Astrocyte of the cerebellum (primary cell): ENCODE results near the gene LIPT1.
"Not testable (repeated sequence)": the region's sequence is repeated elsewhere in the genome, so short reads cannot be mapped to it uniquely, and the experiment has no call there.

Experiments used
- DNase-seq: peaks from one replicate; pipeline ENCODE4 v3.0.0-alpha.2; 2011; ENCODE audit warnings: low read depth
- H3K4me3 ChIP-seq: 2 replicates; pipeline ENCODE4 v1.5.1; 2011; ENCODE audit warnings: mild to moderate bottlenecking, low read depth, low read length, moderate library complexity
- CTCF ChIP-seq: IDR thresholded peaks from 2 replicates; pipeline ENCODE4 v1.5.1; 2012; ENCODE audit warnings: low read length, low read depth, moderate library complexity, mild to moderate bottlenecking; ENCODE audit errors: missing control alignments
- in situ Hi-C: cut with HindIII; loops from 2 replicates; pipeline ENCODE4 v1.10.0; 2017; ENCODE audit warnings: low sequenced_read_pairs

Gene LIPT1

GRCh38 chr2:99188357-99188756 is 33.6 kb downstream of the LIPT1 start:
- TF ChIP-seq CTCF, result no peak
- DNase-seq, result no peak
- in situ Hi-C loops, result no loop called here
- no peak overlapping the region for H3K4me3 ChIP-seq

GRCh38 chr2:99190548-99190947 is 35.8 kb downstream of the LIPT1 start:
- TF ChIP-seq CTCF, result peak; percentile 26
- H3K4me3 ChIP-seq, result no peak overlapping the region
- no peak for DNase-seq
- in situ Hi-C loops, result no loop called here

- not testable (repeated sequence) for H3K4me3 ChIP-seq, DNase-seq
Measured at GRCh38 chr2:99192364-99192763, 37.6 kb downstream of the LIPT1 start.

GRCh38 chr2:99198103-99198841 is 43.5 kb downstream of the LIPT1 start:
- TF ChIP-seq CTCF, result no peak
- in situ Hi-C loops, result no loop called here
- no peak overlapping the region for H3K4me3 ChIP-seq
- no peak for DNase-seq

More at GRCh38 chr2:99192364-99192763, 37.6 kb downstream of the LIPT1 start:
- in situ Hi-C loops, result not testable (repeated sequence)

- H3K4me3 ChIP-seq, result no peak overlapping the region
- no peak for TF ChIP-seq CTCF
- DNase-seq, result no peak
- in situ Hi-C loops, result no loop called here
Measured at GRCh38 chr2:99200076-99200800, 45.5 kb downstream of the LIPT1 start.

GRCh38 chr2:99201959-99202678 is 47.4 kb downstream of the LIPT1 start:
- H3K4me3 ChIP-seq, result no peak overlapping the region
- no peak for DNase-seq
- TF ChIP-seq CTCF, result peak; percentile 15
- in situ Hi-C loops, result no loop called here
